ENCODE results near the gene IFT74.
"Not testable (repeated sequence)": the region's sequence is repeated elsewhere in the genome, so short reads cannot be mapped to it uniquely, and the experiment has no call there.

IFT74 gene

DNA sequence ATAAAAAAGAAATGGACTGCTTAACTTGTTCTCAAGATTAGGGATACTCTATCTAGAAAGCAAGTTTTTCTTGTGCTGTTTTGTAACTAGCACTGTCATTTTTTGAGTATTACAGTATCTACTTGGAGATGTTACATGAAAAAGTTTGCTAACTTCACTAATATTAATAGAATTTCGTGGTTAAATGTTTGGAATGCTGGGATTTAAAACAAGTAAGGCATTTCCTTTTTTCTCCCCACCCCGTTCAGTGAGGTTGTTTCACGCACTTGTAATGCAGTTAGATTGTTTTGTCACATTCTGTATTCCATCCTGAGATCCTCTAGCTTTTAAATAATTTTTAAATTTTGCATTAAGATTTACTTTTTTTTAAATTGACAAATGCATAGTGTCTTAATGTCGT, 132.8 kb downstream of the IFT74 start:
- DNase-seq (ENCODE audit: low read depth) = no peak
- H3K4me3 ChIP-seq (ENCODE audit: low read length) = no peak overlapping the region
- TF ChIP-seq, protein P1, sequence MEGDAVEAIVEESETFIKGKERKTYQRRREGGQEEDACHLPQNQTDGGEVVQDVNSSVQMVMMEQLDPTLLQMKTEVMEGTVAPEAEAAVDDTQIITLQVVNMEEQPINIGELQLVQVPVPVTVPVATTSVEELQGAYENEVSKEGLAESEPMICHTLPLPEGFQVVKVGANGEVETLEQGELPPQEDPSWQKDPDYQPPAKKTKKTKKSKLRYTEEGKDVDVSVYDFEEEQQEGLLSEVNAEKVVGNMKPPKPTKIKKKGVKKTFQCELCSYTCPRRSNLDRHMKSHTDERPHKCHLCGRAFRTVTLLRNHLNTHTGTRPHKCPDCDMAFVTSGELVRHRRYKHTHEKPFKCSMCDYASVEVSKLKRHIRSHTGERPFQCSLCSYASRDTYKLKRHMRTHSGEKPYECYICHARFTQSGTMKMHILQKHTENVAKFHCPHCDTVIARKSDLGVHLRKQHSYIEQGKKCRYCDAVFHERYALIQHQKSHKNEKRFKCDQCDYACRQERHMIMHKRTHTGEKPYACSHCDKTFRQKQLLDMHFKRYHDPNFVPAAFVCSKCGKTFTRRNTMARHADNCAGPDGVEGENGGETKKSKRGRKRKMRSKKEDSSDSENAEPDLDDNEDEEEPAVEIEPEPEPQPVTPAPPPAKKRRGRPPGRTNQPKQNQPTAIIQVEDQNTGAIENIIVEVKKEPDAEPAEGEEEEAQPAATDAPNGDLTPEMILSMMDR (IDR thresholded peaks at IDR 0.05; ENCODE audit: insufficient read depth, low read depth, low read length, missing control alignments) = no peak

DNA sequence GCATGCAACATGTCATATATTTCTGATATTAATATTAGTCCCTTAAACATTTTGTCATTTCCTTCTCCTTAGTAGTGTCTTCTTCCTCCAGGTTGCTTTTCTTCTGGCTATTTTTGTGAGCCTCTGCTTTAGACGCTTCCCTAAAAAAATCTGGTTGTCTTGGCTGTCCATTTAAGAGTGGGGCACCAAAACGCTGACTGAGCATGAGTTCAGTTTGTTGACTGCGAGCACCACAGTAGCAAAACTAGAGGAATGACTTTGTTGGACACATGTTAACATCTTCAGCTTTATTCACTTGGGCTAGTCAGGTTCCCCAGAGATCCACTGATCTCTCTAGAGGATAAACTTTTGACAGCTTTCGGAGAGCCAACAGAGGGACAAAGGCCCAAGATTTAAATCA, 133.5 kb downstream of the IFT74 start:
- TF ChIP-seq, protein P1 (IDR thresholded peaks at IDR 0.05; ENCODE audit: insufficient read depth, low read depth, low read length, missing control alignments) = no peak
- H3K4me3 ChIP-seq (ENCODE audit: low read length) = no peak overlapping the region
- no peak for DNase-seq (ENCODE audit: low read depth)

DNA sequence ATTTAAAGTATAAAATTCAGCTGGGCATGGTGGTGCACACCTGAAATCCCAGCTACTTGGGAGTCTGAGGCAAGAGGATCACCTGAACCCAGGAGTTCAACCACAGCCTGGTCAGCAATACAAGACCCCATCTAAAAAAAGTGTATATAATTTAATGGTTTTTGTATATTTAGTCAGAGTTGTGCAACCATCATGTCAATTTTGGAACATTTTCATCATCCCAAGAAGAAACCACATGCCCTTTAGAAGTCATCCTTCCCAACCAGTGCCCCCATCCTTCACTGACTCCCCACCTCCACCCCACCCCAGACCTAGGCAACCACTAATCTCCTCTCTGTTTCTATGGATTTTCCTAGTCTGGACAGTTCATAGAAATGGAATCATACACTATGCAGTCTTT, 134.0 kb downstream of the IFT74 start:
- H3K4me3 ChIP-seq (ENCODE audit: low read length) = no peak overlapping the region
- TF ChIP-seq, protein P1 (IDR thresholded peaks at IDR 0.05; ENCODE audit: insufficient read depth, low read depth, low read length, missing control alignments) = no peak
- DNase-seq (ENCODE audit: low read depth) = no peak

DNA sequence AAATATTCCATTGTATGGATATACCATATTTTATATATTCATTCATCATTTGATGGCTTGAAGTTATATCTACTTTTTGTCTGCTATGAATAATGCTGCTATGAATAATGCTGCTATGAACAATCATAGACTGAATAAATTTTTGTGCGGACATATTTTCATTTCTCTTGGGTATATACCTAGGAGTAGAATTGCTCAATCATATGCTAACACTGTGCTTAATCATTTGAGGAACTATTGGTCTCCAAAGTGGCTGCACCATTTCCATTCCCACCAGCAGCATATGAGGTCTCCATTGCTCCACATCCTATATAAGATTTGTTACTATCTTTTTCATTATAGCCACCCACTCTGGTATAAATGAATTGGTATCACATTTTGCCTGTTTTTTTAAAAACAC, 134.5 kb downstream of the IFT74 start:
- DNase-seq (ENCODE audit: low read depth) = no peak
- TF ChIP-seq, protein P1 (IDR thresholded peaks at IDR 0.05; ENCODE audit: insufficient read depth, low read depth, low read length, missing control alignments) = no peak
- H3K4me3 ChIP-seq (ENCODE audit: low read length) = no peak overlapping the region

DNA sequence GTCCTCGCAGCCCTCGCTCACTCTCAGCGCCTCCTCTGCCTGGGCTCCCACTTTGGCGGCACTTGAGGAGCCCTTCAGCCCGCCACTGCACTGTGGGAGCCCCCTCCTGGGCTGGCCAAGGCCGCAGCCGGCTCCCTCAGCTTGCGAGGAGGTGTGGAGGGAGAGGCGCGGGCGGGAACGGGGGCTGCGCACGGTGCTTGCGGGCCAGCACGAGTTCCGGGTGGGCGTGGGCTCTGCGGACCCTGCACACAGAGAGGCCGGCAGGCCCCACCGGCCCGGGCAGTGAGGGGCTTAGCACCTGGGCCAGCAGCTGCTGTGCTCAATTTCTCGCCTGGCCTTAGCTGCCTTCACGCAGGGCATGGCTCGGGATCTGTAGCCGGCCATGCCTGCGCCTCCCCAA, 136.3 kb downstream of the IFT74 start:
- DNase-seq (ENCODE audit: low read depth); H3K4me3 ChIP-seq (ENCODE audit: low read length): not testable (repeated sequence)

DNA sequence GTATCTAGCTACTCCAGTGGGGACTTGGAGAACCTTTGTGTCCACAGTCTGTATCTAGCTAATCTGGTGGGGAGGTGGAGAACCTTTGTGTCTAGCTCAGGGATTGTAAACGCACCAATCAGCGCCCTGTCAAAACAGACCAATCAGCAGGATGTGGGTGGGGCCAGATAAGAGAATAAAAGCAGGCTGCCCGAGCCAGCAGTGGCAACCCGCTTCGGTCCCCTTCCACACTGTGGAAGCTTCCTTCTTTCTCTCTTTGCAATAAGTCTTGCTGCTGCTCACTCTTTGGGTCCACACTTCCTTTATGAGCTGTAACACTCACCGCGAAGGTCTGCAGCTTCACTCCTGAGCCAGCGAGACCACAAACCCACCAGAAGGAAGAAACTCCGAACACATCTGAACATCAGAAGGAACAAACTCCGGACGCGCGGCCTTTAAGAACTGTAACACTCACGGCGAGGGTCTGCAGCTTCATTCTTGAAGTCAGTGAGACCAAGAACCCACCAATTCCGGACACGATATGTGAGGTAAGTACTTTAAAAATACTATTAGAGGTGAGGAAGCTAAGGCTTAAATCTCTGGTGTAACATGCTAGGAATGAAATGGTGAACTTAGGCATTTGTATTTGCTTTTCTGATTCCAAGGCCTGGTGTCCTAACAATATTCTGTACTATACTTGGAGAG, 137.3 kb downstream of the IFT74 start:
- DNase-seq (ENCODE audit: low read depth); H3K4me3 ChIP-seq (ENCODE audit: low read length): not testable (repeated sequence)

DNA sequence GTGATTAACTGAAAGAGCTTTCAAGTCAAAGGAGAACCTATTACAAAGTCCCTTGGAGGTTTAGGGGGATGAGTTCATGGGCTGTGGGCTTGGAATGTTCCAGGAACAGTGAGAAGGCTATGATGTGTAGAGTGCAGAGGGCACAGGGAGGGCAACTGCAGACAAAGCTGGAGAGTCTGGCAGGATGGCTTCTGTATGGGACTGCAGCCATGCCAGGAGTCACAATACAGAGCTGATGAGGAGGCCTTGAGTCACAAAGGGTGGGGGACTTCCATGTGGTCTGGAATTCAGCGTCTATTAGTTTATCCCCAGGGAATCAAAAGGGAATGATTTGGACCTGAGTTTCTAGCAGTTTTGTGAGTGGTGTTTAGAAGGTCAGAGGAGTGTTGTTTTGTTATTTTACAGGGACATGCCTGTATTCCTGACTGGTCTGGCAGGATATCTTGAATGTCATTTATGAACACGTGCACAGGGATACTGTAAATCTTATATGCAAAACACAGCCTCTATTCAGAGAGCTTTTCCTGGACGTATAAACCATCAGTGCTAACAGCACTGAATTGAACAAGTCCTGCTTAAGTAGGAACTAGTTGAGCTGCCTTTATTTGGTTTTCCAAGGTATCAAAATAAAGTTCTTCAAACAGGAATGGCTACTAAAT, 138.6 kb downstream of the IFT74 start:
- TF ChIP-seq, protein P1 (IDR thresholded peaks at IDR 0.05; ENCODE audit: insufficient read depth, low read depth, low read length, missing control alignments) = no peak
- H3K4me3 ChIP-seq (ENCODE audit: low read length) = no peak overlapping the region
- peak; percentile 75 for DNase-seq (ENCODE audit: low read depth)

DNA sequence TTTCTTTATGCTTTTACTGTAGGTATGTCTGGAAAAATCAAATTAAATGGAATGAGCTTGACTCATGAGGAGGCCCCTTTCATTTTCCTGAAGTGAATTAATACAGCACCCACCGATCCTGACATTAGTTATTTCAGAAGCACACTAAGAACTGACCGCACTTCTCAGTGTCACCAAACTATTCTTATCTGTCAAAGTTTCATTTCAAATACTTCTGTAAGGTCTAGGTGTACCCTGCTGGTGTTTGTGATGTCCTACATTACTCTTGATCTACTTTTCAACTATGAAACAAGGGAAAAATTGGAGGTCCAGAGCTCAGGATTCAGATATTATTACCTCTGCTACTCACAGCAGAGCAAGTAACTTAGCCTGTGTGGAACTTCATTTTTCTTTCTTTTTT, 151.0 kb downstream of the IFT74 start:
- no peak for DNase-seq (ENCODE audit: low read depth)
- TF ChIP-seq, protein P1 (IDR thresholded peaks at IDR 0.05; ENCODE audit: insufficient read depth, low read depth, low read length, missing control alignments) = no peak
- H3K4me3 ChIP-seq (ENCODE audit: low read length) = no peak overlapping the region
